Measurements from ENCODE around the gene GGPS1.

DNA sequence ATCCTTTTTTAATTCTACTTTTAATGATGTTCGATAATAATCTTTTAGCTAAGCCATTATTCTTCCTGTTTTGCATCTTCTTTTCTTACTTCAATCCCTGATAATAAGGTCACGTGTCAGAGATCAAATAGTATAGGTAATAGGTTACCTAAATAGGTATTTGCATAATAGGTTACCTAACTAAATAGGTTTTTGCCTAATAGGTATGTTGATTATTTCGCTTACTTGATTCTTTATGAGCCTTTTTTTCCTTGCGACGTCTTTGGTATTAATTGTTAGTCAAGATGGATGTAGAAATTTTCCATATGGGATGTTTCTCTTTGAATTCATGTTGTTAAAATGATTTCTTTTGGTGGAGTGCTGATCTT, 2.5 kb downstream of the GGPS1 start:
- TF ChIP-seq, protein P1, sequence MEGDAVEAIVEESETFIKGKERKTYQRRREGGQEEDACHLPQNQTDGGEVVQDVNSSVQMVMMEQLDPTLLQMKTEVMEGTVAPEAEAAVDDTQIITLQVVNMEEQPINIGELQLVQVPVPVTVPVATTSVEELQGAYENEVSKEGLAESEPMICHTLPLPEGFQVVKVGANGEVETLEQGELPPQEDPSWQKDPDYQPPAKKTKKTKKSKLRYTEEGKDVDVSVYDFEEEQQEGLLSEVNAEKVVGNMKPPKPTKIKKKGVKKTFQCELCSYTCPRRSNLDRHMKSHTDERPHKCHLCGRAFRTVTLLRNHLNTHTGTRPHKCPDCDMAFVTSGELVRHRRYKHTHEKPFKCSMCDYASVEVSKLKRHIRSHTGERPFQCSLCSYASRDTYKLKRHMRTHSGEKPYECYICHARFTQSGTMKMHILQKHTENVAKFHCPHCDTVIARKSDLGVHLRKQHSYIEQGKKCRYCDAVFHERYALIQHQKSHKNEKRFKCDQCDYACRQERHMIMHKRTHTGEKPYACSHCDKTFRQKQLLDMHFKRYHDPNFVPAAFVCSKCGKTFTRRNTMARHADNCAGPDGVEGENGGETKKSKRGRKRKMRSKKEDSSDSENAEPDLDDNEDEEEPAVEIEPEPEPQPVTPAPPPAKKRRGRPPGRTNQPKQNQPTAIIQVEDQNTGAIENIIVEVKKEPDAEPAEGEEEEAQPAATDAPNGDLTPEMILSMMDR (IDR thresholded peaks at IDR 0.05) = no peak
- no peak for TF ChIP-seq POLR2A (IDR thresholded peaks at IDR 0.05)

All from lower leg skin (tissue), 3 donors.